H9 (cell line): Measurements from ENCODE around the gene FOXF2. TPM values are rescaled to one million over a fixed set of nuclear protein-coding genes. Genes with fewer than 3 reads are reported as not detected.

Source experiments
- DNase-seq: peaks from one replicate; pipeline ENCODE4 v3.0.0-alpha.2; 2017
- H2AFZ ChIP-seq: one replicate; pipeline ENCODE4 v1.6.1; 2013; ENCODE audit warnings: mild to moderate bottlenecking, low read length, control low read depth, moderate library complexity
- H2AK5ac ChIP-seq: 2 replicates; pipeline ENCODE4 v1.6.1; 2013; ENCODE audit warnings: low read length, control low read depth, mixed read lengths; ENCODE audit not compliant: insufficient read length
- H2BK120ac ChIP-seq: one replicate; pipeline ENCODE4 v1.6.1; 2013; ENCODE audit warnings: low read depth, mild to moderate bottlenecking, low read length, control low read depth, inconsistent platforms; ENCODE audit not compliant: poor library complexity, severe bottlenecking
- H2BK12ac ChIP-seq: 2 replicates; pipeline ENCODE4 v1.6.1; 2013; ENCODE audit warnings: low read length, control low read depth, mixed read lengths, low read depth; ENCODE audit not compliant: insufficient read length
- H2BK15ac ChIP-seq: 2 replicates; pipeline ENCODE4 v1.6.1; 2013; ENCODE audit warnings: low read depth, low read length, control low read depth
- H2BK20ac ChIP-seq: one replicate; pipeline ENCODE4 v1.6.1; 2013; ENCODE audit warnings: low read depth, mild to moderate bottlenecking, low read length, control low read depth, inconsistent platforms; ENCODE audit not compliant: poor library complexity, severe bottlenecking
- H2BK5ac ChIP-seq: 2 replicates; pipeline ENCODE4 v1.6.1; 2013; ENCODE audit warnings: low read length, control low read depth, mixed read lengths; ENCODE audit not compliant: insufficient read length
- H3K14ac ChIP-seq: 2 replicates; pipeline ENCODE4 v1.6.1; 2013; ENCODE audit warnings: low read length, control low read depth; ENCODE audit not compliant: insufficient read depth
- H3K18ac ChIP-seq: 2 replicates; pipeline ENCODE4 v1.6.1; 2013; ENCODE audit warnings: low read depth, mild to moderate bottlenecking, mixed read lengths, low read length, control low read depth; ENCODE audit not compliant: insufficient read length
- H3K23ac ChIP-seq: 2 replicates; pipeline ENCODE4 v1.6.1; 2013; ENCODE audit warnings: low read length, control low read depth, mixed read lengths, low read depth; ENCODE audit not compliant: insufficient read length
- H3K23me2 ChIP-seq: 2 replicates; pipeline ENCODE4 v1.6.1; 2013; ENCODE audit warnings: low read depth, mild to moderate bottlenecking, mixed read lengths, low read length, control low read depth; ENCODE audit not compliant: insufficient read length, poor library complexity, severe bottlenecking
- H3K27ac ChIP-seq: 2 replicates; pipeline ENCODE4 v1.5.1; 2013; ENCODE audit warnings: low read length, control low read depth, mixed read lengths, low read depth; ENCODE audit not compliant: insufficient read length
- H3K27me3 ChIP-seq: 2 replicates; pipeline ENCODE4 v1.6.1; 2013; ENCODE audit warnings: low read length, control low read depth, inconsistent platforms; ENCODE audit not compliant: insufficient read depth
- H3K4ac ChIP-seq: 2 replicates; pipeline ENCODE4 v1.6.1; 2013; ENCODE audit warnings: low read depth, mild to moderate bottlenecking, control low read depth, inconsistent platforms, low read length, moderate library complexity
- H3K4me1 ChIP-seq: 2 replicates; pipeline ENCODE4 v1.6.1; 2013; ENCODE audit warnings: low read length, control low read depth, inconsistent platforms; ENCODE audit not compliant: insufficient read depth
- H3K4me2 ChIP-seq: 2 replicates; pipeline ENCODE4 v1.6.1; 2013; ENCODE audit warnings: low read length, control low read depth, mixed read lengths; ENCODE audit not compliant: insufficient read length, insufficient read depth
- H3K56ac ChIP-seq: 2 replicates; pipeline ENCODE4 v1.6.1; 2013; ENCODE audit warnings: low read depth, mild to moderate bottlenecking, mixed read lengths, low read length, control low read depth; ENCODE audit not compliant: insufficient read length
- H3K79me1 ChIP-seq: 2 replicates; pipeline ENCODE4 v1.6.1; 2013; ENCODE audit warnings: low read depth, mild to moderate bottlenecking, moderate library complexity, low read length, control low read depth, inconsistent platforms; ENCODE audit not compliant: insufficient read depth, poor library complexity, severe bottlenecking
- H3K79me2 ChIP-seq: 2 replicates; pipeline ENCODE4 v1.6.1; 2013; ENCODE audit warnings: low read length, control low read depth, inconsistent platforms; ENCODE audit not compliant: insufficient read depth
- H3K9ac ChIP-seq: 2 replicates; pipeline ENCODE4 v1.6.1; 2013; ENCODE audit warnings: low read length, control low read depth, mixed read lengths; ENCODE audit not compliant: insufficient read length; ENCODE audit errors: extremely low read depth
- H3K9me3 ChIP-seq: one replicate; pipeline ENCODE4 v1.6.1; 2013; ENCODE audit warnings: low read depth, low read length, inconsistent platforms; ENCODE audit not compliant: control insufficient read depth
- H3T11ph ChIP-seq: one replicate; pipeline ENCODE4 v1.6.1; 2013; ENCODE audit warnings: mild to moderate bottlenecking, low read length, control low read depth, inconsistent platforms
- H4K20me1 ChIP-seq: one replicate; pipeline ENCODE4 v1.6.1; 2013; ENCODE audit not compliant: control insufficient read depth, insufficient read length, insufficient read depth
- H4K5ac ChIP-seq: 2 replicates; pipeline ENCODE4 v1.6.1; 2013; ENCODE audit warnings: low read depth, mild to moderate bottlenecking, mixed read lengths, low read length, control low read depth; ENCODE audit not compliant: insufficient read length
- H4K8ac ChIP-seq: replicated peaks from 2 replicates; pipeline ENCODE4 v1.6.1; 2013; ENCODE audit warnings: low read length, control low read depth, mixed read lengths, low read depth; ENCODE audit not compliant: insufficient read length
- H4K91ac ChIP-seq: 2 replicates; pipeline ENCODE4 v1.6.1; 2013; ENCODE audit warnings: low read depth, mild to moderate bottlenecking, moderate library complexity, mixed read lengths, low read length, control low read depth; ENCODE audit not compliant: insufficient read length
- H3K27ac Mint-ChIP-seq, 3 experiments: 2 replicates in 2 of 3; 3 replicates in 1 of 3; pipeline ENCODE4 v1.8.0; 2020 to 2021; ENCODE audit warnings: mixed read lengths in 3 of 3, mild to moderate bottlenecking in 1 of 3, moderate library complexity in 1 of 3
- H3K27me3 Mint-ChIP-seq: 2 replicates; pipeline ENCODE4 v1.8.0; 2021; ENCODE audit warnings: low read depth, mild to moderate bottlenecking, moderate library complexity, mixed read lengths
- H3K36me3 Mint-ChIP-seq, 3 experiments: 2 replicates in 2 of 3; 3 replicates in 1 of 3; pipeline ENCODE4 v1.8.0; 2020 to 2021; ENCODE audit warnings: low read depth in 3 of 3, mixed read lengths in 3 of 3; ENCODE audit not compliant: insufficient read depth in 1 of 3
- H3K4me1 Mint-ChIP-seq, 2 experiments: 2 replicates each; pipeline ENCODE4 v1.8.0; 2020; ENCODE audit warnings: mixed read lengths in 2 of 2
- H3K4me3 Mint-ChIP-seq, 2 experiments: 2 replicates in 1 of 2; 3 replicates in 1 of 2; pipeline ENCODE4 v1.8.0; 2020 to 2021; ENCODE audit warnings: mild to moderate bottlenecking in 2 of 2, mixed read lengths in 2 of 2, moderate library complexity in 1 of 2
- H3K9me3 Mint-ChIP-seq, 2 experiments: 2 replicates in 1 of 2; 3 replicates in 1 of 2; pipeline ENCODE4 v1.8.0; 2020; ENCODE audit warnings: mild to moderate bottlenecking in 2 of 2, mixed read lengths in 2 of 2, moderate library complexity in 1 of 2
- WGBS: extraction: QIAGEN DNeasy Blood & Tissue Kit; methylation state at CpG from one replicate; pipeline ENCODE4 v1.1.7; 2013; ENCODE audit warnings: missing lambda C conversion rate, low lambda C conversion rate, mixed read lengths; ENCODE audit not compliant: insufficient read length; ENCODE audit errors: extremely low coverage; 5-methylcytosine and 5-hydroxymethylcytosine counted together
- total RNA-seq: library from RNA; stranded (reverse); gene quantifications from 2 replicates; pipeline ENCODE4 v1.2.1, GENCODE V29; 2021
- TF ChIP-seq, protein P1 (sequence below): fragments of 200-600 bp; sonication (generic); conservative IDR thresholded peaks from 3 replicates; pipeline ENCODE4 v1.8.0; 2021; ENCODE audit warnings: antibody characterized with exemption, mild to moderate bottlenecking

The FOXF2 gene
- total RNA-seq, 1 experiment from 2014 or later: not detected

GRCh38 chr6:1423578-1423977 lies 34.2 kb downstream of the FOXF2 start:
- DNase-seq: no peak
- Histone ChIP-seq H2BK120ac (no peak overlapping the region), H3K27me3 (no peaks in the 10 kb centered on the region), H3K79me2 (no peaks in the 10 kb centered on the region), H2BK5ac (no peak overlapping the region), H3K23ac (no peak overlapping the region), H2BK15ac (no peak overlapping the region), H3K56ac (no peak overlapping the region), H4K5ac (no peak overlapping the region), H4K8ac (no peak overlapping the region), H2BK12ac (no peak overlapping the region), H3T11ph (no peak overlapping the region), H3K4me2 (no peak overlapping the region), H3K9me3 (no peaks in the 10 kb centered on the region), H2AK5ac (no peak overlapping the region), H2BK20ac (no peak overlapping the region), H3K14ac (no peak overlapping the region), H4K91ac (no peak overlapping the region), H3K18ac (no peak overlapping the region), H4K20me1 (no peaks in the 10 kb centered on the region), H3K23me2 (no peaks in the 10 kb centered on the region), H3K4ac (no peak overlapping the region), H3K27ac (no peak overlapping the region), H2AFZ (no peak overlapping the region), H3K79me1 (no peaks in the 10 kb centered on the region), H3K9ac (no peak overlapping the region), H3K4me1 (no peaks in the 10 kb centered on the region)
- peaks cover 34% of the 10 kb centered on the region for H3K27me3 Mint-ChIP-seq
- H3K27ac Mint-ChIP-seq: no peak overlapping the region
- peaks cover 3 to 10% (median 3%) of the 10 kb centered on the region in 3 experiments; a peak in 6 of 7 replicates for H3K36me3 Mint-ChIP-seq
- H3K4me3 Mint-ChIP-seq: no peak overlapping the region
- H3K4me1 Mint-ChIP-seq: peaks cover 7% of the 10 kb centered on the region in 2 experiments
- no CpG with 5 or more reads among the region's 9 CpGs for WGBS
- TF ChIP-seq, protein P1, sequence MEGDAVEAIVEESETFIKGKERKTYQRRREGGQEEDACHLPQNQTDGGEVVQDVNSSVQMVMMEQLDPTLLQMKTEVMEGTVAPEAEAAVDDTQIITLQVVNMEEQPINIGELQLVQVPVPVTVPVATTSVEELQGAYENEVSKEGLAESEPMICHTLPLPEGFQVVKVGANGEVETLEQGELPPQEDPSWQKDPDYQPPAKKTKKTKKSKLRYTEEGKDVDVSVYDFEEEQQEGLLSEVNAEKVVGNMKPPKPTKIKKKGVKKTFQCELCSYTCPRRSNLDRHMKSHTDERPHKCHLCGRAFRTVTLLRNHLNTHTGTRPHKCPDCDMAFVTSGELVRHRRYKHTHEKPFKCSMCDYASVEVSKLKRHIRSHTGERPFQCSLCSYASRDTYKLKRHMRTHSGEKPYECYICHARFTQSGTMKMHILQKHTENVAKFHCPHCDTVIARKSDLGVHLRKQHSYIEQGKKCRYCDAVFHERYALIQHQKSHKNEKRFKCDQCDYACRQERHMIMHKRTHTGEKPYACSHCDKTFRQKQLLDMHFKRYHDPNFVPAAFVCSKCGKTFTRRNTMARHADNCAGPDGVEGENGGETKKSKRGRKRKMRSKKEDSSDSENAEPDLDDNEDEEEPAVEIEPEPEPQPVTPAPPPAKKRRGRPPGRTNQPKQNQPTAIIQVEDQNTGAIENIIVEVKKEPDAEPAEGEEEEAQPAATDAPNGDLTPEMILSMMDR: no peak
- peaks cover 11% of the 10 kb centered on the region in 2 experiments; a peak in 4 of 5 replicates for H3K9me3 Mint-ChIP-seq
